ENCODE data around the gene CSKMT.
A peak's percentile ranks its signal among the peaks of the same experiment; 100 is the strongest.
"Not testable (repeated sequence)": the region's sequence is repeated elsewhere in the genome, so short reads cannot be mapped to it uniquely, and the experiment has no call there.

Gene CSKMT

GRCh38 chr11:62665075-62665598 is at the start of gene CSKMT, which contains the start of gene C11orf98:
TSS of gene CSKMT (plus strand) at chr11:62665312. CDS start at chr11:62665880, 568 bp downstream.
TSS of gene C11orf98 (minus strand) at chr11:62665210. CDS start at chr11:62665169, 41 bp downstream.
- peak; percentile 77 for DNase-seq

- DNase-seq: no peak
These were observed 49.6 kb upstream of the CSKMT start for GRCh38 chr11:62615521-62615920.

- not testable (repeated sequence) for DNase-seq
These were observed 48.2 kb upstream of the CSKMT start for GRCh38 chr11:62616957-62617356.

- no peak for DNase-seq
These were observed 44.0 kb upstream of the CSKMT start for GRCh38 chr11:62621027-62621566.

- DNase-seq: peak; percentile 94
These were observed 43.3 kb upstream of the CSKMT start, which contains the start of gene B3GAT3 for GRCh38 chr11:62621567-62622470. TSS of gene B3GAT3 (minus strand) at chr11:62621986. CDS start at chr11:62621947, 39 bp downstream.

- DNase-seq: no peak
These were observed 42.5 kb upstream of the CSKMT start for GRCh38 chr11:62622476-62623089.

GRCh38 chr11:62627713-62628112 is 37.4 kb upstream of the CSKMT start:
- no peak for DNase-seq

- DNase-seq: no peak
These were observed 32.6 kb upstream of the CSKMT start for GRCh38 chr11:62632492-62632891.

- DNase-seq: no peak
These were observed 20.9 kb upstream of the CSKMT start for GRCh38 chr11:62644220-62644619.

GRCh38 chr11:62645671-62645945 is 19.5 kb upstream of the CSKMT start:
- DNase-seq: no peak

GRCh38 chr11:62645946-62646824 is 18.9 kb upstream of the CSKMT start, which contains the start of gene GANAB:
TSS of gene GANAB (minus strand) at chr11:62646613. CDS start at chr11:62646599, 14 bp downstream.
- peak; percentile 97 for DNase-seq

- DNase-seq: no peak
These were observed 18.1 kb upstream of the CSKMT start for GRCh38 chr11:62646825-62647608.

- DNase-seq: no peak
These were observed 17.5 kb upstream of the CSKMT start for GRCh38 chr11:62647609-62648005.

GRCh38 chr11:62648185-62648966 is 16.7 kb upstream of the CSKMT start:
- no peak for DNase-seq

- no peak for DNase-seq
These were observed 16.1 kb upstream of the CSKMT start for GRCh38 chr11:62648967-62649364.

- no peak for DNase-seq
These were observed 15.6 kb upstream of the CSKMT start for GRCh38 chr11:62649486-62649885.

GRCh38 chr11:62650283-62650682 is 14.8 kb upstream of the CSKMT start:
- not testable (repeated sequence) for DNase-seq

- DNase-seq: no peak
These were observed 12.7 kb upstream of the CSKMT start for GRCh38 chr11:62652161-62653006.

GRCh38 chr11:62654297-62654696 is 10.8 kb upstream of the CSKMT start:
- DNase-seq: no peak

Data from NCI-H1048 (cell line).